Astrocyte of the hippocampus (primary cell): ENCODE data around the gene CREB3L2.
"Not testable (repeated sequence)": the region's sequence is repeated elsewhere in the genome, so short reads cannot be mapped to it uniquely, and the experiment has no call there.

Experiments used
- DNase-seq: peaks from one replicate; pipeline ENCODE4 v3.0.0; 2011; ENCODE audit warnings: low read depth, low spot score

The CREB3L2 gene

DNA sequence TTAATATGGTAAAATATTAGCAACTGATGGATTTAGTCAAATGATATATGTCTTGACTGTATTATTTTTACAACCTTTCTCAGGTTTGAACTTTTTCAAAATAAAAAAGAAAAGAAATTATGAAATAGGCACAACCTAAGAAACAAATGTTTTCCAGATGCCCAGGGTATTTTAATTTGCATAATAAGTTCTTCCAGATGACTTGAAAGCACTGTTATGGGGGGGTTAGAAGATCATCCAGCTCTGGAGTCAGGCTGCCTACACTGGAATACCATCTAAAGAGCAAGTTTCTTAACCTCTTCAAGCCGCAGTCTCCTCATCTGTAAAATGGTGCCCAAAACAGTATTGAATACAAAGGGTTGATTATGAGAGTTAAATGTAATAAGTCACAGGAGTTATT lies 32.1 kb downstream of the CREB3L2 start:
- no peak for DNase-seq

DNA sequence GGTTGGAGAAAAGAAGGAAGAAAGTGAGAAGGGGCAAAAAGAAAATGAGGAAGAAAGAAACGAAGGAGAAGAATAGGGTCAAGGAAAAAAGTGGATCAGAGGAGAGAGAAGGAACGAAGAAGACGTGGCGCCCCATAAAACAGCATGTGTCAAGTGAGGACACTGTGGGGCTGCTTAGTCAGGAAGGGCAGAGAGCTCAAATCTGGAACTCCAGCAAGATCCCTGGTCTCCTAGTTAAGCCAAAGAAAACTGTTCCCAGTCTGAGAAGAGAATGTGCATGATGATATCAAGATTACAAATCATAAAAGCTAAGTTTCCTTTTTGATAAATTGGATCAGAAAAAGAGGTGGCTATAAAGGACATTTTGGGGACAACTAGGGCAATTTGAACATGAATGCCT lies 33.0 kb downstream of the CREB3L2 start:
- DNase-seq = no peak

DNA sequence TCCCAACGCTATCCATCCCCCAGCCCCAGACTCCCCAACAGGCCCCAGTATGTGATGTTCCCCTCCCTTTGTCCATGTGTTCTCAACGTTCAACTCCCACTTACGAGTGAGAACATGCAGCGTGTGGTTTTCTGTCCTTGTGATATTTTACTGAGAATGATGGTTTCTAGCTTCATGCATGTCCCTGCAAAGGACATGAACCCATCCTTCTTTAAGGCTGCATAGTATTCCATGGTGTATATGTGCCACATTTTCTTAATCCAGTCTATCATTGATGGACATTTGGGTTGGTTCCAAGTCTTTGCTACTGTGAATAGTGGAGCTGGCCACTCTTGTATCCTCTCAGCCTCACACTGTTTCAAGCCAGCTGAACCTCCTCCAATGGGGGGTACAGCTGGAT lies 33.5 kb downstream of the CREB3L2 start:
- not testable (repeated sequence) for DNase-seq

DNA sequence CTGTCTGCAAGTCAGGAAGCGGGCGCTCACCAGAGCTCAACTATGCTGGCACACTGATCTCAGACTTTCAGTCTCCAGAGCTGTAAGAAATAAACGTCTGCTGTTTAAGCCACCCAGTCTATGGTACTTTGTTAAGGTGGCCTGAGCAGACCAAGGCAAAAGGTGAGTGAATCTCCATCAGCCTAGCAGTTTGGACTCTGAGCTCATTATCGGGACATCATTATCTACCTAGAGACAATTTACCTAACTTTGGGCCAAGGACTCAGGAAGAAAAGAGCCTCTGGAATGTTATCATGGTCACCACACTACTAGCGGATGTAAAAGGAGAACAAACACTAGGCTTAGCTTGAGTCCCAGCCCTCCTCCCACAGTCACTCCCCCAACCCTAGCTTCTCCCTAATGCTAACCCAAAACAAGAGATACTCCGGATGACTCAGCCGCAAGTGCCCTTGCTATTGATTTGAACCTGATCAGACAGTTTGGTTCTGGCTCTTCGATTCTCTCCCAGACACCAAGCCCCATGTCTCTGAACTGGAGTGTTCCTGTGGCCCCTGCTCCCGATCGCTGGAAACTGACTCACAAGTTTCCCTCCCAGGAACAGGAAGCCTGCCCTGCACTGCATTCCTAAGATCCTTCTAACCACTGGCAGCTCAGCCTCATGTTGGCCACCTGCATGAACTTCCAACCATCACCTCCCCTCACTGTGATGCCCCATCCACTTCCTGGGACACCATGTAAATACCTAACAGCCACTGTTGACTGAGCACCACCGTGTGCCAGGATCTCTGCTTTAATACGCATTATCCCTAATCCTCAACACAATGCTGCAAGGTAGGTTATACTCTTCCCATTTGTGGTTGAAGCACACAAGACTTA lies 34.5 kb downstream of the CREB3L2 start:
- peak; percentile 73 for DNase-seq

DNA sequence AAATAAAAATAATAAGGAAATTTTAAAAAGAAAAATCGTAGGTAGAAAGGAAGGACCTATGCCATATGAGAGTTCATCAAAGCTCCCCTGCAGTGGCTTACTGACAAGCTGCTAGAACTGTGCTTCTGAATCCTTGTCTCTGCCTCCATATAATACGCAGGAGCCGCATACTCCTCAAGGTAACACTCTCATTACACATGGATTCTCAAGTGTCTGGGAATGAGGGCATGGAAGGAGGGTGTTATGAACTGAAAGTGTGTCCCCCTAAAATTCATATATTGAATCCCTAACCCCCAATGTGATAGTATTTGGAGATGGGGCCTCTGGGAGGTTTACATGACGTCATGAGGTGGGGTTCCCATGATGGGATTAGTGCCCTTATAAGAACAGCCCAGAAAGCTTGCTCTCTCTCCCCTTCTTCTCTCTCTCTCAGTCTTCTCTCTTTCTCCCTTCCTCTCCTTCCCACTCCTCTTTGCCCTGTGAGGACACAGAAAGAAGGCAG lies 35.2 kb downstream of the CREB3L2 start:
- no peak for DNase-seq

DNA sequence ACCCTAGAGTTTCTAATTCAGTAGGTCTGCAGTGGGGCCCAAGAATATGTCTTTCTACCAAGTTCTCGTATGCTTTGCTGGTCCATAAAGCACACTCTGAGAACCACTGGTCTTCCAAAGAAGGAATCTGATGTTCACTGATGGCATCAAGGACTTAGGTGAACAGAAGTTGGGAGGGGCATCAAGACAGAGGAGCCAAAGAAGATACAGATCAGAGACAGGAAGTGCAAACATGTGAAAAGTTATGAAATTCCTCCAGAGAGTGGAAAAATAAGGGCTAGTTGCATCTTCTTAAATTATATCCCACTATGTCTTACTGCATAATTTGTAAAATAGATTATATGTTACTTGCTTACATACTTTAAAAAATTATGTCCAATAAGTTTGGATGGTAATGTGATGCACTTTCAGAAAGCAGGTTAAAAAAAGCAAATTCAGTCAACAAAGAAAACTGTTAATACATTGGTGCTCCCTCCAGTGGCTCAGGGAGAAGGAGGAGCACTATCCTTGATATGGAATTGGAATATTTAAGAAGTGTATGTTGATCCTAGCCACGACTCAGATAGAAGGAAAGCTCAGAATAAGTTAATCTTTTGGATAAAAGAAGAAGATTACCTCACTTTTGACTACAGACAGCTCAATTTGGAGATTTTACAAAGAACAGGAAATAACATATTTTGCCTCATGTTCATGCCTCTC lies 35.8 kb downstream of the CREB3L2 start:
- DNase-seq = no peak

DNA sequence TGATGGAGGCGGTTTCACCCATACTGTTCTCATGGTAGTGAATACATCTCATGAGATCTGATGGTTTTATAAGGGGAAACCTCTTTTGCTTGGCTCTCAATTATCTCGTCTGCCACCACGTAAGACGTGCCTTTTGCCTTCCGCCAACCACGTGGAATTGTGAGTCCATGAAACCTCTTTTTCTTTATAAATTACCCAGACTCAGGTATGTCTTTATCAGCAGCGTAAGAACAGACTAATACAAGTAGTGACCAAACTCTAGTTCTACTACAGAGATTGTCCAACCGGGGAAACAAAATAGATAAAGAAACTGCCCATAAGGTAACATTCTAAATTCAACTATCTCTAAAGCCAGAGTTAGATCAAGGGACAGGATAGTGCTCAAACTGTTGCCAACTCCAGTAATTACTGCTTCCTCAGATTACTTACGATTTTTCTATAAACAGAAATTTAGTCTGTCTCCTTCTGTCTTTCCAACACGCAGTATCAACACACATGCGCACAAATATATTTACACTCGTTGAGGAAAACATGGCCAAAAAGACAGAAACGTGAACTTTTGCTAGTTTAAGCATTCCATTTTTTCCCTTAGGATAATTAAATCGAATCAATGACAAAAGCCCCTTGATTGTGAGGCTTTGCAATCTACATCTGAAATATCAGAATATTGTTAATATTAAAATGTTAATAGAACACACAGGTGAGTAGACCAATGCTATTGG lies 36.9 kb downstream of the CREB3L2 start:
- DNase-seq = no peak

DNA sequence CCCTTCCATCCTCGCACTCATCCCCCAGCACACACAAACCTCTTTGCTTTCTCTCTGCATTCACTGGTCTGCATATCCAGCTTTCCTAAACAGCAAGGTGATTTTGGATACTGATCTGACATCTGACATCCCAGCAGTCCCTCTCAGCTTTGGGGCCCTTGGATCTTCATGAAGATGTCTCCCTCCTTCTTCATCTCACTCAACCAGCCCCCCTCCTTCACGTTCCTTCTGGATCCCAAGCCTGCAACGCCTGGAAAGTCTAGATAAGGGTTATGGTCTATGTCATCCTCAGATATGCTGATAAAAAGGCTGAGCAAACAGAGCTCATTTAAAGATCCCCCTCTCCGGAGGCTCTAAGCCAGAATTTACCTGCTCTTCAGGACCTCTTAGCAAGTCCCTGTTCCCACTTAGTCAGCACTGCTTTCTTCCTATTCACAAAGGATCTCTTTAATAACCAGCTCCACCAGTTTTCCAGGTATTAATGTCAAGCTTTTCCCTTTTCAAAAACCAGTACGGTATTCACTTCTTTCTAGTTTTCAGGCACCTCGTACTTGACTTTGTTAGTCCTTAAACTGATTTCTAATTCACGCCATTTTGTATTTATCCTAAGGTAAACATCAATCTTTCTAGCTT lies 38.9 kb downstream of the CREB3L2 start:
- no peak for DNase-seq

DNA sequence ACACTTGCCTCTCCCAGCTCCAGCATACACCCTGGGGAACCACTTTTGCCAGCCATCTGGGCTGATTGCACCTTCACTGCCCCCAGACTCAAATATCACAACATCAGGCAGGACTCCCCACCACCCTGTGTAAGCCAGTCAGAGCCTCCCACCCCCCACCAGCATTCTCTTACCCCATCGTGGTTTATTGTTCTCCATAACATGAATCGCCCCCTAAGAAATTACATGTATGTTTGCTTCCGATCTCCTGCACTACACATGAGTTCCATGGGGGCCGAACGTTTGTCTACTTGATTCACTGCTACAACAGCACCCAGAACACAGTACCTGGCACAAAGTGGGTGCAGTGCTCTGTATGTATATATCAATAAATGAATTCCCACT lies 39.4 kb downstream of the CREB3L2 start:
- DNase-seq = no peak

DNA sequence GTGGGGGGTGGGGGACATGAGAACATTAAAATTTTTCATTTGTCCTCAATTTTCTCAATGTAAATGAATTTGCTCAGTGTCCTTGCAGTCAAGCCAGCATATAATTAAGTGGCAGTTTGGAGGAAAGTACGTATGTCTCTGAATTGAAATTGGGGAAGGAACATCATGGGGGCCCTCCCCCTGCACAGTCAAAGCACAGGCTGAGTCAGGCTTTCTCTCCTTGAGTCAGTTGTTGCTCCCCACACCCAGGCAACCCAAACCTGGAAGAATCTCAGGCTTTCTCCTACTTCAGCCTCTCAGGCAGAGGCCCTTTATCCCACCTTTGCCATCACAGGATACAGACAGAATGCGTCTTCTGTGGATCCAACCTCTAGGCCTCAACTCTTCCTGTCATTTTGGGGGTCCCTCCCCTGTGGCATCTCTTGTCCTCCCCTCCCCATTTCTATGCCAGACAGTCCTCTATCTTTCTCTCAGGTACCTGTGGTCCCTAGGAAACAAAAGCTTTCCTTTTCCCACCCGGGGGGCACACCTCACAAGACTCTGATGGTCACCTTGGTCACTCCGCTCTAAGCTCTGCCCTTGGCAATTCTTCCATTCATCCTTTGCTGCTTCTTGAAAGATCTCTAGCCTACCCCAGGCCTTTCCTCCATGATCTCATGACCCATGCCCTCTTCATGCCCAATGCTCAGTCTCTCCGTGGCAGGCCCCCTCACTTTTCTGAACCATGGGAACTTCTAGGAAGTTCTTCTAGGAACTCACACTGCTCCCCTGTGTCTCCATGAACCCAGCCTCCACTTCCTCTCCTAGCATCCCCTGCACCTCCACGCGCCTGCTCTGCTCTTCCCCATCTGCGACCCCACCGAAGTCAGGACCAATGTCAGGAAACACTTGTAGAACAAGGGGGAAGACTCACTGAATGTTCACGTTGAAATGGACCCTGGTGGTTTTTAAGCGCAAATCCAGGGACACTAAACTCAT lies 40.4 kb downstream of the CREB3L2 start:
- no peak for DNase-seq

DNA sequence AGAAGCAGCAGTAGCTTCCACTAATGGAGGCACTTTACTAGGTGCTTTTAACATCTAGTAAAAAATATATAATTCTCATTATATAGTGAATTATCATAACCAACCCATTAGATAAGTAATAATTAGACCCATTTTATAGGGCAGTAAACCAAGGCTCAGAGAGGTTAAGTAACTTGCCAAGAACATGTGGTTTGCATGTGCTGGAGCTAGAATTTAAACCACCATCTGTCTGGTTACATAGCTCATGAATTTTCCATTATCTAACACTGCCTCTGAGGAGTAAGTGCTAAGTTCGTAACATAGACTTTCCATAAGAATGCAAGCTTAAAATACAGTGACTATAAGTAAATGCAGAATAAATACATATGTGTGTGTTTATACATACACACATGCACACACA lies 41.9 kb downstream of the CREB3L2 start:
- DNase-seq = no peak

DNA sequence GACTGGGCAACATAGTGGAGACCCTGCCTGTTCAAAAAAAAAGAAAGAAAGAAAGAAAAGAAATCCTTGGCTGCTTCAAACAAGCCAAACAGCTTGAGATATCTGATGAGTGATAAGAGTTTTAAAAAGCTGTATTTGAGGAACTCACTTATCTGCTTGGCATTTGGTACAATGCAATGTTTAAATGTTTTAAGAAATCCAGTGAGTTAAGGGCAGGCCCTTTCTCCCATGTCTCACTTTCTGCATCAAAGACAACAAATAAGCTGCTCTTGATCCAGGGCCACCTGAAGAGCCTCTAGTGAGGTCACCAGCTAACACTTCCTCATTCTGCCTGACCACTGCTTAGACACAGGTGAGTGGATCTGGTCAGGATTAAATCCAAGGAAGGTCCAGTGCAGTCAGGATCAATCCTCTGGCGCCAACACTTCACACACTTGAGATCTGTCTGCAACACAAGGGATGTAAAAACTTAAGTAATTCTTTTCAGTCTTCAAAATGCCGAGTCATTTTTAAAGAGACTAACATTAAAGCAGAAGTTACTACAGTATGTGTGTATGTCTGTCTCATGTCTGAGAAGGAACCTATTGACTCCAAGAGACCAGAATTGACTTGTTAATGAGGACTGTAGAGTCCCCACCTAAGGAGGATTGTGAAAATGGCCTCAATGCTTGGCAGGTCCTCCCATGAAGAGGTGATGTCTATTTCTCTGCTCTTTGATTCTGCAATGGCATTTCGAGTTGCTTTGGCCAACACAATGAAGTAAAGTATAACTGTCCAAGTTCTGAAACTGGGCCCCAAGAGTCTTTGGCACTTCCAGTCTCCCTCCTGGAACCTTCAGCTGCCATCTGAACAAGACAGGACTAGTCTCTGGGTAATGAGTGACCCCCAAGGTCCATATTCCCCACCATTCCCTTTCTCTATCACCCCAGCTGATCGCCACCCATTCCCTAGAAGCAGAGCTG lies 43.1 kb downstream of the CREB3L2 start:
- DNase-seq = no peak

DNA sequence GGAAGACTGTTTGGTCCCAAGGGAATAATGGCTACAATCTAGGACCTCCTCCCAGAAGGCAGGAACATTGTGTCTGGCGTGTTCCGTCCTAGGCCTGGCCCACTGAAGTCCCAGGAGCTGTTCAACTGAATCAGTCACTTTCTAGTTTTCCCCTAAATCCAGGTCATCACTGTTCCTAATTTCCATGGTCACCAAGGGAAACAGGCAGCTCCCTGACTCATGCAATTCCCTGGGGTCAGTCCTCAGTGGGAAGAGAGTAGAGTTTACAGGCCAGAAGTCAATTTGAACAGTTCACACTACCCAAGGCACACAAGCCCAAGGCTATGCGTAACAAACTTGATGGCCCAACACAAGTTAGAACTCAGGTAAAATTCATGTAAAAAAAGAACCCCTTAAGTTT lies 44.0 kb downstream of the CREB3L2 start:
- no peak for DNase-seq

DNA sequence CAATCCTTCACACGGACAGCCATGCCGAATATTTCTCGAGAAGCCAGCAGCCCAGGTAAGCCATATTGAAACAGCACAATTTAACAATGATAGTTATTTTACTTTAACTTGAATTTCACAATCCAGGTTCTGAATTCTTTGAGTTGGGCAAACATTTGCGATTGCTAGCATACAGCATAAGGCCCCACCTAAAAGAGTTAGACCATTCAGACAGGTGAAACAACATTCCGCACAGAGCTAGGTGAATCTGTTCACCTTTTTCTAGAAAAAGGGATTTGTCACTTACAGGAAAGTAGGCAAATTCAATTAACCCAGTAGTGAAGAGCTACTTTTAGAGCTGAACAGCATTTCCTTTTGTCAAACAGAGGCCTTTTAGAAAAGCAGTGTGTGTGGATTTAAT lies 45.3 kb downstream of the CREB3L2 start:
- DNase-seq = no peak

DNA sequence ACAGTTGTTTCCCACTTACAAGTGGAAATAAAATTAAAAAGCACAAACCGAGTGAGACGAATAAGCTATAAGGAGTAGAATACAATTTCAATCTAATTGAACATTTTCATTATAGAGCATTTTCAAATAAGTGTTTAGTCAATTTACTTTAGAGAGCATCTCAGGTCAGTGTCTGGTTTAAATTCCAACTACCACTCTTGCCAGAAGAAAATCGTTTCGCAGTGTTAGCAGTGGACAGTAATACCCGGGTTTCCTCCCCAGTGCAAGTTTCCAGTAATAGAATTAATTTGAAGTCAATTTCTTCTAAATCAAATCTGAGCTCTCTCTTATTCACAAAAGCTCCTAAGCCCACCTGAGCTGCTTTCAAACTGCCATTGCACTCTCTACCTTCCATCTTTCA lies 45.7 kb downstream of the CREB3L2 start:
- no peak for DNase-seq

DNA sequence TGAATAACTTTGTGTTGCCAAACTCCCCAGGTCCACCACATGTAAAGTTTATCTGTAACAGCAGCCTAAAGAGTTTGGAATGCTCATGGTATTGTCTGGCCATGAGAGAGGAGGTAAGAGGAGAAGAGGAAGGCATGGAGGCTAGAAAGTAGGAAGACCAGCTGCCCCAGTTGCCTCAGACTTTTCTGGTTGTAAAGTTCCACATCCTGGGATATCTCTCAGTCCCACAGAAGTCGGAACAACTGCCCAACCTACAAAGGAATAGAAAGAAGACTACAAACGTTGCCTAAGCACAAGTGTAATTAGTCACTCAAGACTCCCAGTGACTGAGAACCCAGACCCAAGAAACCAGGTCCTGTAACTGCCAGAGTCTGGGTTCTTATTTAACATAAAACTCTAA lies 47.3 kb downstream of the CREB3L2 start:
- no peak for DNase-seq

DNA sequence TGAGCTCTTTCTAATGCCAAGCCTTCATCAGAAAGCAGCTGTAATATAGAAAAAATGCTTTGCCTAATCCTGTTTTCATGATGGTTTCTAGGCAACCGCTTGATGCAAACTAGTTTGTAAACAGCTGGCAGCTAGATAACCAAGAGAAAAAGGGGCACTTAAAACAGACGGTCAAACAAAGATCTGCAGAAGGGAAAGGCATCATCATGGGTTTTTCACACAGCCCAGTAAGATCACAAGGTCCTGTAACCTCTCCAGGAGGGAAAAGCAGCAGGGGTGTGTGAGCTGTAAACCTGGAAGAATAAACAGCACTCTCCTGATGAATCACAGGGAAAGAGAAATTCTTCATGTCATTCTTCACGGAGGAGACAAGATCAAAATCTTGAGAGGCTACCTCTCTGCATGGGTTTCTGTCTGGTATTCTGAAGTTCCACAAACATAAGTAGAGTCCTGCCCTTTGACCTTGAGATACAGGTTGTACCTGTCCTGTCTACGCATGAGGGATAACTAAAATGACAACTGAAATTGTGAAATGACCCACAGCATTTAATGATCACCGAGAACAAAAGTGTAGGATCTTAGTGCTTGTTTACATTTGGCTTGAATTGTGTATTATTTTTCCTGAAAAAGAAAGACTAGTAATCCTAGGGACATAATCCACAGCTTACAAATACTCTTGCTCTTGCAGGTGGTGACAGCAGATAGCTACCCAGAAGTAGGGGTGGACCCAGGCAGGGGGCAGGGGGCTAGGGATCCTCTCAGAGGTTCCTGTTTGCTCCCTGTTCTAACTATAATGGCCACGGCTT lies 48.0 kb downstream of the CREB3L2 start:
- peak; percentile 75 for DNase-seq

DNA sequence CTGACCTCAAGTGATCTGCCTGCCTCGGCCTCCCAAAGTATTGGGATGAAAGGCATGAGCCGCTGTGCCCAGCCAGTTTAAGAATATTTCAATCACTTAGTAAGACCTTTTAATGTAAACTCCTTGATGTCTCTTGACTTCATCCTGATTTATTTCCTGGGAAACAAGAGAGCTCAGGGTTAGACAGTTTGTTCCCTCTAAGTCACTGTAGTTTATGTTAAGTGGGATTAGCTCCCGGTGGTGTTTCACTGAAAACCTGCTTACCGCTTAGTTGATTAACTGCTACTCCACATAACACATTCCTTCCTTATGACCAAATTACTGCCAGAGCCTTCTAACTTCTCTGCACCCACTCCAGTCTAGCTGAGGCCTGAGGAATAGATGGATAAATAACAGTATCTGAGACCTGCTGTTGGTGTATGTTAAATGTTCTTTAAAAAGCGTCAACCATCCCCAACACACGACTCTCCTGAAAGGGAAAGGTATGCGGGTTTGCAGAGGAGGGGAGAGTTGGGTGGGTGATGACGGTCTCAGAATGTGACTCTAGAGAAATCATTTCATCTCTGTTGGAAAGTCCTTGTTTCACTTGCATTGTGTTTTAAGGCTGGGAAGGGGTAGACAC lies 48.7 kb downstream of the CREB3L2 start:
- peak; percentile 88 for DNase-seq
